NCI-H82 (cell line): ENCODE data around the gene BABAM2.

Experiments
- DNase-seq: peaks from one replicate; lab custom pipeline; 2025; lab: John Stamatoyannopoulos, UW

BABAM2 gene

GRCh38 chr2:28378679-28379584, 488.4 kb downstream of the BABAM2 start:
- no peak for DNase-seq

DNA sequence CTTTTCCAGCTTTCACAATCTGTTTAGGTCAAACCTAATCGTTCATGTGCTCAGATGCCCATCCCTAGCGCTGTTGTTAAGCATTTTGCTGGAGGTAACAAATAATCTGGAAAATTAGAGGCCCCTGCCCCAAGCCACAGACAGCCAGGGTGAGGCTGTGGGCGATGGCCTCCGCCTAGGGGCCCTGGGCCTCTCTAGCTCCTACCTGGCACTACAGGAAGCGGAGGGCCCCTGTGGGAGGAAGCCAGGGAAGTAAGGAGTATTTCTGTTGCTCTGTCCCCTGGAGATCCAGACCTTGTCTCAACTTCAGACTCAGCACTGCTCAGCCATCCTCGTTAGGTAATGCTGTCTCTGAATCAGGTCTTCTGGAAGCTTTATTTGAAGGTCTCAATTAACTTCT, 489.7 kb downstream of the BABAM2 start:
- DNase-seq: no peak

DNA sequence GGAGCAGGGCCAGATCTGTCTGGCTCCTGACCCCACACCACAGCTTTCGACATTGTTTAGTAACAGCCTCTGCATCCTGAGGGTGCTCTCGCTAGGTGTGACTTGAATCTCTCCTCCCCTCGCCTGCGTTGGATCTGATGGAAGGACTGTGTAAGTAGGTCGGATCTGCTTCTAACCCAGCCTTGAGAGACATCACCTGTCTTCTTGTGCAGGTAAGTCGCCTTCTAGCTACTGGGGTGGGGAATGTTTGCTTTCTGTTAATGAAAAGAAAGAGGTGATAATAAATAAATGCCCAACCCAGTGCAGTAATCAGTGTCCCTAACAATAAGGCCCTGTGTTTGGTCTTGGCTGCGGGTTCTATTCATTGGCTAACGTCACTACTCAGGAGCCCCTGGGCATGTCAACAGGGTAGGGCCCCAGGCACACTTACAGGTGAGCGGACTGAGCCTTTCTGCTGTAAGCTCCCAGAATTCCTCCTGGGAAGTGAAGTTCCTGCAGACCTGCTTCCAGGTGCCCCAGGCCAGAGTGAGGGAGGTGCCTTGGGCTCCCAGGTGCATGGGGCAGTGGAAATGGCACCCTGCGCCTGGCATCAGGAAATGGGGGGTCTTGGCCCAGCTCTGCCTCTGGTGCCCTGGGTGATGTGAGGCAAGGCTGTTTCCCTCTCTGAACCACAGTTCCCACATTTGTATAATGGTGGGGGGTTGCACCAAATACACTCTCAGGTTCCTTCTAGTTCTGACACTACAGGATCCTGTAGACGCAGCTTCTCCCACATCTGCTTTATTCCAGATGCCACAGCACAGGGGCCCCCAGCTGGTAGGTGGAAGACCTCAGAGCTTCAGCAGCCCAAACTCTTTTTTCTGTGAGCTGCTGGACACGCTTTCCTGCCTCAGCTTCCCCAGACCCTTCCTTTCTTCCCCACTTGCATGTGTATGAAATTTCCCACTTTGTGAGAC, 491.0 kb downstream of the BABAM2 start:
- DNase-seq: no peak

DNA sequence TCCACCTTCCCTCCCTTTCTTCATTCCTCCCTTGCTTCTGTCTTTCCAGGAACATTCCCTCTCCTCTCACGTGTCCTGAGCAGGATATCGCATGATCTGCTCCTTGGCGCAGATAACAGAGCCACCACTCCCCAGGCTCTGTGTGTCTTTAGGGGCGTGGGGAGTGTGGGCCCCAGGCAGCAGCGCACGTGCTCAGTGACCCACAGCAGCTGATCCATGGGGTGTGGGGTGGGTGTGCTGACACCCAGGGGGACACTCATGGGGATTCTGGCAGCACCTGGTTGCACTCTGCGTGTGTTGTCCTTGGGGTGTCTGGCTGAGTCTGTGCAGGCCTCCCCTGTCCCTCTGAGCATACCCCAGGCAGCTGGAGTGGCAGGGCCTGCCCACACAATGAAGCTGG, 492.2 kb downstream of the BABAM2 start:
- DNase-seq: no peak

- no peak for DNase-seq
Observed at GRCh38 chr2:28387082-28387960, 496.8 kb downstream of the BABAM2 start.
